Skeletal muscle tissue (tissue), 4 donors: Measurements from ENCODE around the gene TSPEAR. TPM values are rescaled to one million over a fixed set of nuclear protein-coding genes. Genes with fewer than 3 reads are reported as not detected.
"Not testable (repeated sequence)": the region's sequence is repeated elsewhere in the genome, so short reads cannot be mapped to it uniquely, and the experiment has no call there.

Experiments used
- H3K27ac ChIP-seq: one replicate; pipeline ENCODE4 v1.7.0; 2013; ENCODE audit warnings: mild to moderate bottlenecking, low read depth, low read length, inconsistent platforms
- H3K27me3 ChIP-seq, 3 donors: one replicate each; pipeline ENCODE4 v1.7.0; 2013; ENCODE audit warnings: low read length in 3 of 3; ENCODE audit not compliant: control insufficient read depth in 3 of 3, insufficient read depth in 3 of 3
- H3K36me3 ChIP-seq, 3 donors: one replicate each; pipeline ENCODE4 v1.7.0; 2013; ENCODE audit warnings: low read length in 3 of 3; ENCODE audit not compliant: control insufficient read depth in 3 of 3, insufficient read depth in 3 of 3
- H3K4me1 ChIP-seq, 3 donors: one replicate each; pipeline ENCODE4 v1.7.0; 2013; ENCODE audit warnings: low read length in 3 of 3, mild to moderate bottlenecking in 3 of 3; ENCODE audit not compliant: control insufficient read depth in 3 of 3, insufficient read depth in 3 of 3
- H3K4me3 ChIP-seq, 3 donors: one replicate each; pipeline ENCODE4 v1.7.0; 2013; ENCODE audit warnings: low read length in 3 of 3
- H3K9ac ChIP-seq, 3 donors: one replicate each; pipeline ENCODE4 v1.7.0; 2013; ENCODE audit warnings: low read length in 3 of 3, mild to moderate bottlenecking in 3 of 3, moderate library complexity in 2 of 3, low read depth in 1 of 3
- H3K9me3 ChIP-seq, 3 donors: one replicate each; pipeline ENCODE4 v1.7.0; 2013; ENCODE audit warnings: low read length in 3 of 3; ENCODE audit not compliant: control insufficient read depth in 3 of 3
- total RNA-seq: library from RNA; depleted of rRNA; stranded (reverse); fragments of >200 nt; gene quantifications from one replicate; pipeline ENCODE4 v1.2.3, GENCODE V29; 2014
- donor health status: Osteomylitis.

TSPEAR gene
- total RNA-seq, 1 donor from 2014 or later = not detected

DNA sequence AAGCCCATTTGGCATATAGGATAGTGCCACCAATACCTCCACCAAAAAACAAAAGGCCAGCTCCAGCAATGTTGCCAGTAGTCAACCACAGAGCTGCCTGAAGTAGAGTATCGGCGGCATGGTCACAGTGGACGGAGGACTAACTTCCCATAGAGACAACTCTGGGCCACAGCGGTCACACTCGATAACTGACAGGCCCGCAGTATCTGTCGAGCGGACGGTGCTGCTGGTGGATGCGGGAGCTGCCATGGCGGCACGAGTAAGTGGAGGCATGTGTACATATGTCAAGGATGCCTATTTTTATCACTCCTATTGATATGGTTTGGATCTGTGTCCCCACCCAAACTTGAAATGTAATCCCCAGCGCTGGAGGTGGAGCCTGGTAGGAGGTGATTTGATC lies 33.5 kb downstream of the TSPEAR start:
- Histone ChIP-seq H3K27ac (no peak overlapping the region), H3K4me3 (no peak overlapping the region), H3K4me1 (no peaks in the 10 kb centered on the region), H3K9me3 (no peaks in the 10 kb centered on the region), H3K36me3 (no peaks in the 10 kb centered on the region), H3K27me3 (peaks cover 0 to 17% (median 11%) of the 10 kb centered on the region in 3 donors), H3K9ac (no peak overlapping the region)

DNA sequence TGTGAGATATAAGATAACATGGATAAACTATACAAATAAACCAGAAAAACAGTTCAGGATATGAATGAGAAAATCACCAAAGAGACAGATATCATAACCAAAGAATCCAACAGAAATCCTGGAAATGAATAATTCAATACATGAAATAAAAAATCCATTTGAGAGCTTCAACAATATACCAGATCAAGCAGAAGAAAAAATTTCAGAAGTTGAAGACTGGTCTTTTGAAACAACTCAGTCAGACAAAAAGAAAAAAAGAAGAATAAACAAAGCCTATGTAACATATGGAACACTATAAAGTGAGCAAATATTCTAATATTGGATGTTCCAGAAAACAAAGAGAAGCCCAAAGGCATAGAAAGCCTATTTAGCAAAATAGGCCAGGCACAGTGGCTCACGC lies 39.5 kb downstream of the TSPEAR start:
- H3K9me3 ChIP-seq = peaks cover 0 to 7% (median 4%) of the 10 kb centered on the region in 3 donors
- H3K4me3 ChIP-seq = no peak overlapping the region
- H3K27me3 ChIP-seq = peaks cover 0 to 10% (median under 1%) of the 10 kb centered on the region in 3 donors
- no peaks in the 10 kb centered on the region for H3K36me3 ChIP-seq
- no peak overlapping the region for H3K27ac ChIP-seq
- H3K4me1 ChIP-seq = no peaks in the 10 kb centered on the region
- no peak overlapping the region for H3K9ac ChIP-seq

DNA sequence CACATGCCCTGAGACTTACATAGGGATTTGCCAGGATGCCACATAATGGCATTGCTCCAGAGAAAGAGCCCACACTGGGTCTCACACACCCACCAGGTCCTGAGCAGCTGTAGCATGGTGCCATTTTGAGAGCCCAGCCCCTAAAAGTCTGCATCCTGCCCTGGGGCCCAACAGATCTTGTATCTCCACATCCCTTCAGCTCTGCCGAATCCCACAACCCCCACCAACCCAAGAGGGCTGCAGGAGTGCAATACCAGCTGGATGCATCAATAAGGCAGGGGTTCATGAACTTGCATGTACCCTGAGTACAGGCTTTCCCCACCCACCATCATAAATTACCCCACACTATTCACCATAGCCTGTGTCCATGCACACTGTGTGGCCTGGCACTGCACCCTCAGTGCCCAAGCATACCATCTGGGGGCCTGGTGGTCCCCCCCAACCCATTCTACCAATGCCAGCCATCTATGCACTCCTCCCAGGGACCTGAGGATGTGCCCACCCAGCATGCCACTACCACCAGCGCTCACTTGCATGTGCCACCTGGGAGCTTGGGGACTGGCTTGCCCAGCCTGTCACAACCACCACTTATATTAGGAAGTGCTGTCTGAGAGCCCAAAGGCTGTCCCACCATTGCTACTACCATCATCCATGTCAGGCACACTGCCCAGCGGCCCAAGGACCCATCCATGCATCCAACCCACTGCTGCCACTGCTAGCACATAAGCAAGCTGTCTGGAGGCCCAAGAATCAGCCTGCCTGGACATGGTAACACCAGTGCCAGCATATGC lies 40.5 kb downstream of the TSPEAR start:
- H3K4me1 ChIP-seq = no peaks in the 10 kb centered on the region
- H3K36me3 ChIP-seq = no peaks in the 10 kb centered on the region
- peaks cover 0 to 8% (median 0%) of the 10 kb centered on the region in 3 donors for H3K27me3 ChIP-seq
- H3K27ac ChIP-seq = no peak overlapping the region
- no peak overlapping the region for H3K4me3 ChIP-seq
- peaks cover 0 to 7% (median 4%) of the 10 kb centered on the region in 3 donors for H3K9me3 ChIP-seq
- no peak overlapping the region for H3K9ac ChIP-seq

DNA sequence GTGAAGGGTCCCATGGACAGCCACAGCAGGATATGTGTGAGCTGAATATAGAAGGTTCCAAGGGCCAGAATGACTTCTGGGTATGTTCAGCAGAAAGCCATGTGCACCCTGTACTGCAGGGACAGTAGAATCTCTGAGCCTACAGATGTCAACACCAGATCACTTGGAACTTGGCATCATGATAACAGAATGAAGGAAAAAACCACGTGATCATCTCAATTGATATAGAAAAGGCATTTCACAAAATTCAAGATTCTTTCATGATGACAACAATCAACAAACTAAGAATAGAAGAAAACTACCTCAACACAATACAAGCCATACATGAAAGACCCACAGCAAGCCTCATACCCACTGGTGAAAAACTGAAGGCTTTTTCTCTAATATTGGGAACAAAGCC lies 43.8 kb downstream of the TSPEAR start:
- Histone ChIP-seq H3K9me3 (peaks cover 0 to 7% (median 4%) of the 10 kb centered on the region in 3 donors), H3K27me3 (peaks cover 0 to 8% (median 0%) of the 10 kb centered on the region in 3 donors), H3K27ac (no peak overlapping the region), H3K9ac (no peak overlapping the region), H3K4me1 (no peaks in the 10 kb centered on the region), H3K4me3 (no peak overlapping the region), H3K36me3 (no peaks in the 10 kb centered on the region)

DNA sequence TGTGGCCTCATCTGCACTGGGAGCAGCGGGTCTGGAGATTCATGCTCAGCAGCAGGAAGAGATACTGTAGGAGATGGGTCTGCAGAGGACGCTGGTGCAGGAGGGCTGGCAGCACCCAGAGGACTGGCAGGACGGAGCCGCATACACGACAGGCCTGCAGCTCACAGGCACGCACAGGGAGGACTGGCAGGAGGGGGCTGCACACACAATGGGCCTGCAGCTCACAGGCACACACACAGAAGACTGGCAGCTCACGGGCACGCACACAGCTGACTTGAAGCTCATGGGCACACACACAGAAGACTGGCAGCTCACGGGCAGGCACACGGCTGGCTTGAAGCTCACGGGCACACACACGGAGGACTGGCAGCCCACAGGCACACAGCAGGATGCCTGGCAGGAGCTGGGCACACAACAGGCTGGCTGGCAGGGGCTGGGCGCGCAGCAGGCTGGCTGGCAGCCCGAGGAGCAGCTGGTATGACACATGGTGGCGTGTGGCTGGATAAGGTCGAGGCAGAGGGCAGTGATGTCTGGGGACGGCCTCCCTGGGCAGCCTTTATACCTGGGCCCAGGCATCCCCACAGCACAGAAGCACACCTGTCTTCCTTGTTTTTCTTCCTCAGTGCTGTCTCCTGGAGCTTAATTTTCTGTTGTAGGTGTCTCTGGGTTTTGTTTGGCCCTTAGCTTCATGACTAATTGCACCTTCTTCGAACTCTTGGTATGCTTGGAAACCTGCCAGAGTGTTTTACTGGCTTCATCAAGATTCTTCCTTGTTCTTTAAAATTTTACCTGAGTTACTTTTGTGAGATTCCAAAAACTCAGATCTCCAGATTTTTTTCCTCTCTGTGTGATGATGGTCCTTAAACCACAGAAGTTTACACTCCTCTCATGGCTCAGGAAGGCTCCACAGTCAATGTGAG lies 44.7 kb downstream of the TSPEAR start, which contains the start of gene KRTAP12-2:
KRTAP12-2 (minus strand) TSS at position 527 of the 920 bp plus-strand sequence; CDS start at position 486, 41 bp downstream.
- no peaks in the 10 kb centered on the region for H3K36me3 ChIP-seq
- no peak within 1 kb of the TSS for H3K4me3 ChIP-seq
- H3K9me3 ChIP-seq = peaks cover 0 to 7% (median 4%) of the 10 kb centered on the region in 3 donors
- no peaks in the 10 kb centered on the region for H3K4me1 ChIP-seq
- H3K27me3 ChIP-seq = peaks cover 0 to 8% (median 0%) of the 10 kb centered on the region in 3 donors
- no peak within 1 kb of the TSS for H3K9ac ChIP-seq
- no peak within 1 kb of the TSS for H3K27ac ChIP-seq

DNA sequence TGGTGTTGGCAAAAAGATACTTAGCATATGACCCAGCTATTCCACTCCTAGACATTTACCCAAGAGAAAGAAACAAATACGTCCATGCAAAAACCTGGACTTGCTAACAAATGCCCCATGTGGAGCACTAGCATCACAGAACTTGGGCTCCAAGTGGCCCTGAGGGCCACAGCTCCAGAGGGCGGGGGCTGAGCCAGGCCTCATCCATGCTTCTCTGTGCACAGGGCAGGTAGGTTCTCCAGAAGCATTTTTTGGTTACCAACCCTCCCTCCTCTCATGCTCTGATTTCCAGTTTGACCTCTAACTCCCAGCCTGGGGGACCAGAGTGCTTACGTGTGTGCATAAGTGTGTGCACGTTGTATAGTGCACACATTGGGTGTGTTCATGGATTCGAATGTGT lies 46.7 kb downstream of the TSPEAR start:
- H3K27ac ChIP-seq = no peak overlapping the region
- H3K4me1 ChIP-seq = no peaks in the 10 kb centered on the region
- no peaks in the 10 kb centered on the region for H3K9me3 ChIP-seq
- no peaks in the 10 kb centered on the region for H3K36me3 ChIP-seq
- H3K27me3 ChIP-seq = peaks cover 0 to 3% (median 0%) of the 10 kb centered on the region in 3 donors
- H3K4me3 ChIP-seq = no peak overlapping the region
- no peak overlapping the region for H3K9ac ChIP-seq

DNA sequence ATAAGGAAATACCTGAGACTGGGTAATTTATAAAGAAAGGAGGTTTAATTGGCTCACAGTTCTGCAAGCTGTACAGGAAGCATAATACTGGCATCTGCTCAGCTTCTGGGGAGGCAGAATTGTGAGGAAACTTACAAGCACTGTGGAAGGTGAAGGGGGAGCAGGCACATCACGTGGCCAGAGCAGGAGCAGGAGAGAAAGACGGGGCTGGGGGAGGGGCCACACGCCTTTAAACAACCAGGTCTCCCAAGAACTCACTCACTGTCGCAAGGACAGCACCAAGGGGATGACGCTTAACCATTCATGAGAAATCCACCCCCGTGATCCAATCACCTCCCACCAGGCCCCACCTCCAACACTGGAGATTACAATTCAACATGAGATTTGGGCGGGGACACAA lies 49.8 kb downstream of the TSPEAR start:
- H3K4me3 ChIP-seq = not testable (repeated sequence)

DNA sequence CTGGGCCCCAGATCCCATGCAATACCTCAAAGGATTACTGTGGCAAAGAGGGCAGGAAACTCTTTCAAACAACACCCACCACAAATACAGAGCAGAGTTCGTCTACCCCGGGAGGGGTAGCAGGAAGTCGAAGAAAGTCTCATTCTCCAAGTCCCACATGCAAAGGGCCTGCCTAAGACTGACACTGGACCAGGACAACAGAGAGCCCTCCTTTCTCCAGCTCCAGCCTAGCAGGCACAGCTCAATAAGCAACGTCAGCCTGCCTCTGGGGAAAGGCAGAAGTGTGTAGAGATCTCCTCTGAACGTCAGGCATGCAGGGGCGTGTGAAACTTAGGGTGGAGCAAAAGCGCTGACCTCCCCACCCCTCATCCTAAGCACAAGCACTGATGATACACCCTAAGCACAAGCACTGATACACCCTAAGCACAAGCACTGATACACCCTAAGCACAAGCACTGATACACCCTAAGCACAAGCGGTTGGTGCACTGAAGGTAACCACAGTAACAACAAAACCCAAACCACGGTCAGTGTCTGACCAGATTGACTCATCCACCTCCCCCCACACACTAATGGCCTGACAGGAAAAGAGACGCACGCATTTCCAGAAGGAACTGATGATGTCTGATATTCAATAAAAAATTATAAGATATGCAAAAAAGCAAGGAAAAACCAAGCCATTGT lies 52.3 kb downstream of the TSPEAR start:
- Histone ChIP-seq H3K4me3 (no peak overlapping the region), H3K4me1 (no peaks in the 10 kb centered on the region), H3K27me3 (peaks cover 8 to 21% (median 20%) of the 10 kb centered on the region in 3 donors), H3K9ac (no peak overlapping the region), H3K9me3 (no peaks in the 10 kb centered on the region), H3K36me3 (no peaks in the 10 kb centered on the region), H3K27ac (no peak overlapping the region)

More for the DNA sequence above, 49.8 kb downstream of the TSPEAR start:
- not testable (repeated sequence) for H3K9me3 ChIP-seq, H3K4me1 ChIP-seq, H3K9ac ChIP-seq, H3K27ac ChIP-seq, H3K36me3 ChIP-seq
- H3K27me3 ChIP-seq = peaks cover 8 to 16% (median 13%) of the 10 kb centered on the region in 3 donors

DNA sequence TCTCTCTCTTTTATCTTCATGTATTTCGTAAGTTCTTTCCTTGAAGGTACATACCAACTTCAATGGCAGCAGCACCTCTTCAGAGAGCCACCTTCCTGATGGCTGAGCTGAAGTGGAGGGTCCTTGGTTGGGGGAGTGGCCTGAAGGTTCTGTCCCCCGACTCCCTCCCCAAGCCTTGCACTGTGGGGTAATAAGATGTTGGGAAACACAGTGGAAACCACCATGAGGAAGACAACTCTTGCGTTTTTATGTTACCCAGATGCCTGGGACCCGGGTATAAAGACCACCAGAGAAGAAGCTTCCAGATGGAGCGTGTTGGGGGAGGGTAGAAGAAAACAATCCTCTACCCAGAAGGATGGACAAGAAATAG lies 52.8 kb downstream of the TSPEAR start:
- Histone ChIP-seq H3K27me3 (peaks cover 8 to 26% (median 25%) of the 10 kb centered on the region in 3 donors), H3K36me3 (no peaks in the 10 kb centered on the region), H3K4me1 (no peaks in the 10 kb centered on the region), H3K9ac (no peak overlapping the region), H3K27ac (no peak overlapping the region), H3K9me3 (no peaks in the 10 kb centered on the region), H3K4me3 (no peak overlapping the region)
